Liver (tissue), 3 donors: ENCODE measurements around the gene NINJ2.

Source experiments
- CTCF ChIP-seq: fragments of 150-350 bp; IDR thresholded peaks from 2 replicates; pipeline ENCODE4 v1.5.1; 2017; ENCODE audit warnings: improper control_type of control experiment, low read depth, low read length; ENCODE audit not compliant: missing input control
- HNF4G ChIP-seq: IDR thresholded peaks from 2 replicates; pipeline ENCODE4 v1.6.1; 2016; ENCODE audit warnings: antibody characterized with exemption
- SP1 ChIP-seq: IDR thresholded peaks from 2 replicates; pipeline ENCODE4 v1.6.1; 2018; ENCODE audit warnings: antibody characterized with exemption, mild to moderate bottlenecking
- ZBTB33 ChIP-seq: IDR thresholded peaks from 2 replicates; pipeline ENCODE4 v1.6.1; 2016; ENCODE audit warnings: antibody characterized with exemption
- donor health status: healthy.
- donor health status: healthy.

- TF ChIP-seq ZBTB33 (no peak), CTCF (no peak), SP1 (no peak), HNF4G (no peak)
Observed at GRCh38 chr12:623865-624372, 39.3 kb downstream of the NINJ2 start.
